ENCODE results near the gene C8A. TPM values are rescaled to one million over a fixed set of nuclear protein-coding genes. Genes with fewer than 3 reads are reported as not detected.

C8A gene
- total and polyA plus RNA-seq, 2 of the 13 experiments (the other 11 are each of a cell fraction or from before 2014, with no cell fraction given): 10.5 to 15.0 TPM

DNA sequence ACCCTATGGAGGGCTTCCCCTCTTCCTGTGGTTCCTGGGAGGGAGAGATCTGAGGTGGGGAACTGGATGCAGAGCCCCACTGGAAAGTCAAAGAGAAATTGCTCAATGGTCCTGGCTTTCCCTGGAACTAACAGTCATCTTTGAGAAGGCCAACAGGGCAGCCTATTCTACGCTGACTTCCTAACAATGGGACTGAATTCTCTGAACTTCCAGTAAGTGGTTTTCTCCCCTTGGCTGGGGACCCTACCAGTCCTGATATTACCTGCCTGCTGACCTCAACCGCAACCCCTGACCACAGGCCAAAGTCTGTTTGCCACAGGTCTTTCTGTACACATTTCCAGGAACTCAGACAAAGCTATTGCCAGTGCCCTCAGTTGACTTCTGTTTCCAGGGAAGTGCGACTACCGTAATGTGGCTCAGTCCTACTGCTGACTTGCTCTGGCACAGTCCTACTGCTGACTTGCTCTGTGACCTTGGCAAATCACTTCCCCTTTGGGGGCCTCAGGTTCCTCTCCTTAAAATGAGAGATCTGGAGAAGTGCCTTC is 55.9 kb downstream of the C8A start (continued):
- TF ChIP-seq NFE2L2 (IDR thresholded peaks at IDR 0.05; ENCODE audit: low read length) (no peak), GMEB1 (CRISPR knock-in tag; IDR thresholded peaks at IDR 0.05; ENCODE audit: borderline replicate concordance) (no peak), TFE3 (CRISPR knock-in tag; IDR thresholded peaks at IDR 0.05) (peak; percentile 91), ZNF382 (CRISPR knock-in tag; IDR thresholded peaks at IDR 0.05; ENCODE audit: borderline replicate concordance) (no peak), DBP (CRISPR knock-in tag; IDR thresholded peaks at IDR 0.05; ENCODE audit: not compliant biosample characterization) (no peak), ZNF510 (CRISPR knock-in tag; IDR thresholded peaks at IDR 0.05; ENCODE audit: low read depth) (no peak), ZC3H4 (CRISPR knock-in tag; IDR thresholded peaks at IDR 0.05; ENCODE audit: borderline replicate concordance) (no peak), TBP (CRISPR knock-in tag; IDR thresholded peaks at IDR 0.05) (no peak), ZNF777 (CRISPR knock-in tag; IDR thresholded peaks at IDR 0.05) (no peak), REST (IDR thresholded peaks at IDR 0.05; ENCODE audit: borderline replicate concordance in 1 of 2, low read depth in 1 of 2, low read length in 2 of 2) (peak in 1 of 2 experiments; percentile 78; a peak in 1 of 4 replicates)
- TF ChIP-seq, protein P1, sequence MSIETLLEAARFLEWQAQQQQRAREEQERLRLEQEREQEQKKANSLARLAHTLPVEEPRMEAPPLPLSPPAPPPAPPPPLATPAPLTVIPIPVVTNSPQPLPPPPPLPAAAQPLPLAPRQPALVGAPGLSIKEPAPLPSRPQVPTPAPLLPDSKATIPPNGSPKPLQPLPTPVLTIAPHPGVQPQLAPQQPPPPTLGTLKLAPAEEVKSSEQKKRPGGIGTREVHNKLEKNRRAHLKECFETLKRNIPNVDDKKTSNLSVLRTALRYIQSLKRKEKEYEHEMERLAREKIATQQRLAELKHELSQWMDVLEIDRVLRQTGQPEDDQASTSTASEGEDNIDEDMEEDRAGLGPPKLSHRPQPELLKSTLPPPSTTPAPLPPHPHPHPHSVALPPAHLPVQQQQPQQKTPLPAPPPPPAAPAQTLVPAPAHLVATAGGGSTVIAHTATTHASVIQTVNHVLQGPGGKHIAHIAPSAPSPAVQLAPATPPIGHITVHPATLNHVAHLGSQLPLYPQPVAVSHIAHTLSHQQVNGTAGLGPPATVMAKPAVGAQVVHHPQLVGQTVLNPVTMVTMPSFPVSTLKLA (IDR thresholded peaks at IDR 0.05): no peak
- TF ChIP-seq, protein P2, sequence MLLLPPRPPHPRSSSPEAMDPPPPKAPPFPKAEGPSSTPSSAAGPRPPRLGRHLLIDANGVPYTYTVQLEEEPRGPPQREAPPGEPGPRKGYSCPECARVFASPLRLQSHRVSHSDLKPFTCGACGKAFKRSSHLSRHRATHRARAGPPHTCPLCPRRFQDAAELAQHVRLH (CRISPR knock-in tag; IDR thresholded peaks at IDR 0.05; ENCODE audit: borderline replicate concordance, low read depth): peak; percentile 87; the same call in 1 of the 2 replicates

Measured in HepG2 (cell line).